ENCODE data around the gene PRELP. TPM values are rescaled to one million over a fixed set of nuclear protein-coding genes. Genes with fewer than 3 reads are reported as not detected.

The PRELP gene
- total and polyA plus RNA-seq, 2 experiments from 2014 or later: 0.26 TPM; not detected in 1

DNA sequence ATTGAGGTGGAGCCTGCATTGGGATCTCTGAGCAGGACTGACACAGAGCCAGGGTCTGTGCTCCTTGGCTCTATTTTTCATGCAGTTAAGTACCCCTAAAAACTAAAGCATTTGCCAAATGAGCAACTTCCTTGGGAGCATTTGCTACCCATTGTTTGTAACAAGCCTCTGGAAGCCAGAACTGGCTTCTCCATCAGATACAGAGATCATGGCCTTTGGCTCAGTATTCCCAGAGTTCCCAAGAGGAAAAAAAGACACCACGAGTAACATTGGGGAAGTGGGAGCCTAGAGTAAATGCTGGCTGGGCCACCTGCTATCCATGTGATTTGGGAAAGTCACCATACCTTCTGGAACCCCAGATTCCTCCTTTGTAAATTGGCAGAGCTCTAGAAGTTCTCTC is 63.1 kb downstream of the PRELP start:
- Histone ChIP-seq H3K36me3 (no peaks in the 10 kb centered on the region), H3K4me1 (ENCODE audit: low read depth) (no peaks in the 10 kb centered on the region), H3K27ac (no peak overlapping the region), H3K27me3 (no peaks in the 10 kb centered on the region), H3K4me3 (no peak overlapping the region), H3K9me3 (ENCODE audit: low read depth) (no peaks in the 10 kb centered on the region)
- DNase-seq (ENCODE audit: low read depth in 1 of 2, low spot score in 1 of 2): no peak
- TF ChIP-seq, protein P1, sequence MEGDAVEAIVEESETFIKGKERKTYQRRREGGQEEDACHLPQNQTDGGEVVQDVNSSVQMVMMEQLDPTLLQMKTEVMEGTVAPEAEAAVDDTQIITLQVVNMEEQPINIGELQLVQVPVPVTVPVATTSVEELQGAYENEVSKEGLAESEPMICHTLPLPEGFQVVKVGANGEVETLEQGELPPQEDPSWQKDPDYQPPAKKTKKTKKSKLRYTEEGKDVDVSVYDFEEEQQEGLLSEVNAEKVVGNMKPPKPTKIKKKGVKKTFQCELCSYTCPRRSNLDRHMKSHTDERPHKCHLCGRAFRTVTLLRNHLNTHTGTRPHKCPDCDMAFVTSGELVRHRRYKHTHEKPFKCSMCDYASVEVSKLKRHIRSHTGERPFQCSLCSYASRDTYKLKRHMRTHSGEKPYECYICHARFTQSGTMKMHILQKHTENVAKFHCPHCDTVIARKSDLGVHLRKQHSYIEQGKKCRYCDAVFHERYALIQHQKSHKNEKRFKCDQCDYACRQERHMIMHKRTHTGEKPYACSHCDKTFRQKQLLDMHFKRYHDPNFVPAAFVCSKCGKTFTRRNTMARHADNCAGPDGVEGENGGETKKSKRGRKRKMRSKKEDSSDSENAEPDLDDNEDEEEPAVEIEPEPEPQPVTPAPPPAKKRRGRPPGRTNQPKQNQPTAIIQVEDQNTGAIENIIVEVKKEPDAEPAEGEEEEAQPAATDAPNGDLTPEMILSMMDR (IDR thresholded peaks at IDR 0.05; ENCODE audit: low read depth, low read length): no peak

DNA sequence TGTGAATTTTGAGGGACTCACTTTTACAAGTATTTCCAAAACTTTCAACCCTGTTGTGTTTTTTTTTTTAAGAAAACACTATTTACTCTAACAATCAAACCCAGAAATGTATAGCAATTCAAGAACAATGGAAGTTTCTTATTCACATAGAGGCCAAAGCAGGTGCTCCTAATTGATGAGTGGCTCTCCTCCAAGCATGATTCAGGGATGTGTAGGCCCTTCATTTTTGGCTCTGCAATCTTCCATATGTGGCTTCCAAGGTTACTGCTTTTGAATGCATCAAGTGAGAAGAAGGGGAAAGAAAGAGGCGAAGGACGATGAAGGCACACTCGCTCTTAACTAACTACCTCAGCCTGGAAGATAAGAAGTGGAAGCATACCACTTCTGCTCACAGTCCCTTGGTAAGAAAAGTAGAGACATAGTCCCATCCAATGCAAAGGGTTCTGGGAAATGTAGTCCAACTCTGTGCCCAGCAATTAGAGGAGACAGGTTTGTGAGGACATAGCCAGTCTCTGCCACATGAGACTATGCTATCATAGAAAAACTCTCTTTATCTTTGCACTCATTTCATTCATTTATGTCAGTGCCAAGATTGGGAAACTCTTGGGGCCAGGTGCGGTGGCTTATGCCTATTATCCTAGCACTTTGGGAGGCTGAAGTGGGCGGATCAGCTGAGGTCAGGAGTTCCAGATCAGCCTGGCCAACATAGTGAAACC is 64.4 kb downstream of the PRELP start:
- H3K27ac ChIP-seq: no peak overlapping the region
- no peaks in the 10 kb centered on the region for H3K4me1 ChIP-seq (ENCODE audit: low read depth)
- H3K9me3 ChIP-seq (ENCODE audit: low read depth): no peaks in the 10 kb centered on the region
- H3K4me3 ChIP-seq: no peak overlapping the region
- TF ChIP-seq, protein P1 (IDR thresholded peaks at IDR 0.05; ENCODE audit: low read depth, low read length): no peak
- H3K36me3 ChIP-seq: no peaks in the 10 kb centered on the region
- no peak for DNase-seq (ENCODE audit: low read depth in 1 of 2, low spot score in 1 of 2)
- H3K27me3 ChIP-seq: no peaks in the 10 kb centered on the region

Other genes starting within 250 kb of the PRELP start
- 0.03 TPM in 1 of 2 replicates, not detected in the other for gene CHIT1, start 246.1 kb upstream of the PRELP start, total RNA-seq
- not detected in 2 replicates for gene CHIT1, start 246.1 kb upstream of the PRELP start, polyA plus RNA-seq
- 45.6 and 57.9 TPM in 2 replicates for gene BTG2, start 170.3 kb upstream of the PRELP start, total RNA-seq
- gene BTG2, start 170.3 kb upstream of the PRELP start, polyA plus RNA-seq: 64.2 and 66.0 TPM in 2 replicates
- gene FMOD, start 124.7 kb upstream of the PRELP start, total RNA-seq: 2.3 and 8.2 TPM in 2 replicates
- gene FMOD, start 124.7 kb upstream of the PRELP start, polyA plus RNA-seq: 3.1 and 7.6 TPM in 2 replicates
- gene OPTC, start 18.3 kb downstream of the PRELP start, total RNA-seq: not detected in 2 replicates
- not detected in 2 replicates for gene OPTC, start 18.3 kb downstream of the PRELP start, polyA plus RNA-seq
- 91.9 and 107 TPM in 2 replicates for gene ATP2B4, start 151.0 kb downstream of the PRELP start, total RNA-seq
- gene ATP2B4, start 151.0 kb downstream of the PRELP start, polyA plus RNA-seq: 64.5 and 67.5 TPM in 2 replicates

All from cardiac muscle cell (in vitro differentiated cells and primary cell).